Measurements from ENCODE around the gene MCM3AP.
"Not testable (repeated sequence)": the region's sequence is repeated elsewhere in the genome, so short reads cannot be mapped to it uniquely, and the experiment has no call there.

The MCM3AP gene

DNA sequence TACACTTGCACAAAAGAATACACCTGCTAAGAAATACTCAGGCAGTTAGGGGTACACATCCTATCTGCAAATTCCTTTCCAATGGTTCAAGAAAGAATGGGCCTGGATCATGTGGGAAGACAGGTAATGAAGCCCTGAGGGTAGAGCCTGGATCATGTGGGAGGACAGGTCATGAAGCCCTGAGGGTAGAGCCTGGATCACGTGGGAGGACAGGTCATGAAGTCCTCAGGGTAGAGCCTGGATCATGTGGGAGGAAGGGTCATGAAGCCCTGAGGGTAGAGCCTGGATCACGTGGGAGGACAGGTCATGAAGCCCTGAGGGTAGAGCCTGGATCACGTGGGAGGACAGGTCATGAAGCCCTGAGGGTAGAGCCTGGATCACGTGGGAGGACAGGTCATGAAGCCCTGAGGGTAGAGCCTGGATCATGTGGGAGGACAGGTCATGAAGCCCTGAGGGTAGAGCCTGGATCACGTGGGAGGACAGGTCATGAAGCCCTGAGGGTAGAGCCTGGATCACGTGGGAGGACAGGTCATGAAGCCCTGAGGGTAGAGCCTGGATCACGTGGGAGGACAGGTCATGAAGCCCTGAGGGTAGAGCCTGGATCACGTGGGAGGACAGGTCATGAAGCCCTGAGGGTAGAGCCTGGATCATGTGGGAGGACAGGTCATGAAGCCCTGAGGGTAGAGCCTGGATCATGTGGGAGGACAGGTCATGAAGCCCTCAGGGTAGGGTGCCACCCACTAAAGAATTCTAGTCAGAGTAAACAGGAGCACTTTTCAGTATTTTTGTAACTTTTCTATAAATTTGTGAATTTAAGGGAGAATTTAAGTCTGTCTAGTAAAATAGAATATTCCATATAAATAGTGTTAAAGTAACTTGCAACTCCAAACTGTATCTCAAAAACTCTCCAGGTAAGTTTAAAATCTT, 84.3 kb downstream of the MCM3AP start:
- DNase-seq: not testable (repeated sequence)

DNA sequence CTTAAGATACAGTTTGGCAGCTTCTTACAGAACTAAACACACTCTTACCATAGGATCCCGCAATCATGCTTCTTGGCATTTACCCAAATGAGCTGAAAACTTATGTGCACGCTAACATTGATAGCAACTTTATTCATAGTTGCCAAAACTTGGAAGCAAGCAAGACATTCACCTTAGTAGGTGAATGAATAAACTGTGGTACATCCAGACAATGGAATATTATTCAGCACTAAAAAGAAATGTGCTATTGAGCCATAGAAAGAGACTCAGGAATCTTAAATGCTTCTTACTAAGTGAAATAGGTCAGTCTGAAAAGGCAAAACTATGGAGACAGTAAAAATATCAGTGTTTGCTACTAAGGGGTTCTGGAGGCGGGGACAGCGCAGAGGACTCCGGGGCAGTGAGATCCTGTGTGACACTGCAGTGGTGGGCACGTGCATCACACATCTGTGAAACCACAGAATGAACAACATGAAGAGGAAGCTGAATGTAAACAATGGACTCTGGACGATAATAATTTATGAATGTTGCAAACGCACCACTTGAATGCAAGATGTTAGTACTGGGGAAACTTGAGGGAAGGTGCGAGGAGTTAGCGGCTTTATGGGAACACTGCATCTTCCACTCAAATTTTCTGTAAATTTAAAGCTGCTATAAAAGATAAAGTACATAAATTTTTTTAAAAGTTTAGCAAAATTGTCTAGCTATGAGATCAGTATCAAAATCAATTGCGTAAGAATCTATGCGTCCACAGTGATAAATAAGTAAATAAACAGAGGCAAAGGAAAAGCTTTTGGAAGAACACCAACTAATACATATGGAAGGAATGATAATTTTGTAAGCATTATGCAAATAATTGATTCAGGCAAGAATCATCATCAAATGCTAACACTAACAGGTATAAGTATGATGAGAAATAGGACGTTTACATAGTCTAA, 85.7 kb downstream of the MCM3AP start:
- no peak for DNase-seq

DNA sequence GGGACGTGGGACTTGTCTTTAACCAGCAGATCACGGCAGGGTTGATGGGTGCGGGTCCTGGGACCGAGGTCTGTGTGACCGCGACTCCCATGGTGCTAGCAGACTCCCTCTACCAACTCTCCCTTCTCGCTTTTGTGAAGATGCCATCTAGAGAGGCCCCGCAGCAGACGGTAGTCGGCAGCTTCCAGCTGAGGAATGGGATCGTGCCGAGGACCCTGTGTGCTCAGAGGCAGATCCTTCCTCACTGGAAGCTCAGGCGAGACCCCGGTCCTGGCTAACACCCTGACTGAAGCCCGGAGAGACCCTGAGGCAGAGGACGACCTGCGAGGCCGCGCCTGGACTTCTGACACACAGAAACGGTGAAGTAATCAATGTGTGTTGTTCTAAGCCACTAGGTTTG, 88.7 kb downstream of the MCM3AP start:
- DNase-seq: no peak

DNA sequence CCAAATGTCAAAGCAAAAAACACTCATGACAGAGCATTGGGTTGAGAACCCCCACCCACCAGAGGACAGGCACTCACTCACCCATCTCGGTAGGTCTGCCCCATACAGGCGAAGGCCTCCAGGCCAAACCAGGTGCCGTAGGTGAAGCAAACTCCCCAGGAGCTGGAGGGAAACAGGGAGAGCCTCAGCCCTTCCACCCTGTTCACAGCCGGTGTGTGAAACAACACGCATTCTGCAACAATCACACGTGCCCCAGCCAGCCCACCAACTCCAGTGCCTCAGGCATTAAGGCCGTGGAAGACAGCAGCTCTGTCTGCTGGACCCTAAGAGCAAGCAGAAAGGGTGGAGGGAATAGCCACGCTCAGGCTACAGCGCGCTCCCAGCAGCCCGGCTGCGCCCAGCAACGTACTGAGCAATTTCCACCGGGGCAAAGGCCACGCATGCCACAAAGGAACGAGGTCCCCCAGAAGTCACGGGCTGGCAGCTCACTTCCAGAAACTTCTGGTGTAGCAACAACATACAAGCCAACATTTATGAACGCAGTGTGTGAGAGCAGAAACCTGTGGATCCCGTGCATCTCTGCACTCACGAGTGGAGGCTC, 89.7 kb downstream of the MCM3AP start:
- no peak for DNase-seq

DNA sequence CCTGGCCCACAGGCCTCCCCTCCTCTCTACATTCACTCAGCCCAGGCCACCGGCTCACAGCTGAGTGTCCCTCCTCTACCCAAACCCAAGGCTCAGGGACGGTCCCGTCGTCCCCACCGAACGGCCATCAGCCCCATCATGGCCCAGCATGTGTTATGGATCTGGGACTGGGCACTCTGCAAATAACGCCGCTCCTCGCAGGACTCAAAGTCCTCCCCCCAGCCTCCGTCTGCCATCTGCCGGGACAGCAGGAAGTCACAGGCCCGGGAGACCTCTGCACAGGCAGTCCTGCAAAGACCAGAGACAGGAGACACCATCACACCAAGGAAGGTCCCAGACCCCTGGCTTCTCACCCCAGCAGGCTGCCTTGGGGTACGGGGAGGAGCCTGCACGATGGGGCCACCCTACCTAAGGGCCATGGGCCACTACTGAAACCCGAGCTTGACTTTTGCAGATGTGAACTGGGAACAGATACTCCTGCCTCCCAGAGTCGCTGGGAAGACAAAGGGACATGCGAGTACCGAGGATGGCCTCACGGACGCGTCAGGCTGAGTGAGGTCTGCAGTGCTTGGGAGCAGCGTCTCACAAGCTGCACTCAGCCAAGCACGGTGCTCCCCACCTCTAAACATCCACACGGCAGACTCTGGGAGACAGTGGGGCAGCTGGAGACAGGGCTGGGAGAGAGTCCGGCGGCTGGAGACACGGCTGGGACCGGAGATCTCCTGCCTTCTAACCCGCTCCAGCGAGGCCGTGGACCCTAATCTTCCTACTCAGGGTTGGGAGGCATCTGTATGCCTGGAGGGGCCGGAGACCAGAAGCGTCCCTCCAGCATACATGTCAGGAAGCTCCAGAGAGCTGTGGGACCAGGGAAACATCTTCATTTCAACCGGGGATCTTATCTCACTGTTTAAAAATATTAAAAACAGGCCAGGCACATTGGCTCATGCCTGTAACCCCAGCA, 90.8 kb downstream of the MCM3AP start:
- no peak for DNase-seq

DNA sequence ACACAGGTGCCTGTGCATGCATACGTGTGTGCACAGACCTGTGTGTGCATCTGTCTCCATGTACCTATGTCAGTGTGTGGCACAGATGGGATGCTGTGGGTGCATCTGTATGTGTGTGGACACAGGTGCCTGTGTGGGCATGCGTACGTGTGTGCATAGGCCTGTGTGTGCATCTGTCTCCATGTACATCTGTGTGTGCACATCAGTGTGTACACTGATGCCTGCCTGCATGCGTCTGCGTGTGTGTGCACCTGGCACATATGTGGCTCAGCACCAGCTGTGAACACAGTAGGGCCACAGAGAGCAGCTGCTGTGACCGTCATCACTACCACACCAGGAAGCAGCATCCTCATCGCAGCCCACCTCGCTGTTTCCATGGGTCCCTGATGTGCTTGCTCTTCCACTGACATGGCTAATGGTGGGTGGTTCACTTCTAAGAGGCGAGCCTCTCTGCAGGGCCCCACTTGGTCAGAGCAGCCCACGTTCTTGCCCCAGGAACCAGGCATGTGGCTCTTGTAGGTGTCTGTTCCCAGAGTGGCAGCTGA, 91.5 kb downstream of the MCM3AP start:
- DNase-seq: no peak

DNA sequence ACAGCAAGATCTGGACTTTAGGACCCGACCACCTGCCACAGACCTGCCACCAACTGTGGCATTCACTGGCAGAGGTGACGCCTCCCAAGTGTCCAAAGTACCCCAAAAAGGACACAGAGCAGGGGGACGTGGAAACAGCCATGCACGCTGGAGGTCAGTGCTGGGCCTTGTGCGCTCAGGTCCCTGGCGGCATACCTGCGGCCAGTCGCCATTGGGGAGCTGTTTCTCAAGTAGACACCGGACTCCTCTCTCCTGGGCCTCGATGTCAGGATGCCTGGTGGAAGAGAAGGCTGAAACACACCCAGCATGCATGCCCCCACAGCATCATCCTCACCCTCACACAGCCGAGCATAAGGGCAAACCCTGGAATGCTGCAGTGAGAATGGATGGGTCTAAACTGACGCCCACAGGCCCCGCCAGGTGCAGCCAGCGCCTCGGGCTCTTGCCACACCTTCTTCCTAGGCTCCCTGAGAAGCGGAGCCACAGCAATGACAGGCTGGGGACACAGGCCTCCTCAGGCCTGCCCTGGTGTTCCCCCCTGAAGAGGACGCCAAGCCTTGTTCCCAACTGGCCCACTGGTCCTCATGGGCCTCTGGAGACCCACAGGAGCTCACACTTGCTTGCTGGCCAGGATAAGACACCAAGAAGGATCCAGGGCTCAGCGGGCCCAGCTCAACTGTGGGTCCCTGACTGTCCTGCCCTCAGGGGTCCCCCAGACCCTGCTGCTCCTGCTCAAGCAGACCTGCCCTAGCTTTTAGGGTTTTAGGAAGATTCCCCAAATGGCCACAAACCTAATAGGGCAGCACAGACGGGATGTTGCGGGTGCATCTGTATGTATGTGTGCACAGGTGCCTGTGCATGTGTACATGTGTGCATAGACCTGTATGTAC, 93.5 kb downstream of the MCM3AP start:
- no peak for DNase-seq

DNA sequence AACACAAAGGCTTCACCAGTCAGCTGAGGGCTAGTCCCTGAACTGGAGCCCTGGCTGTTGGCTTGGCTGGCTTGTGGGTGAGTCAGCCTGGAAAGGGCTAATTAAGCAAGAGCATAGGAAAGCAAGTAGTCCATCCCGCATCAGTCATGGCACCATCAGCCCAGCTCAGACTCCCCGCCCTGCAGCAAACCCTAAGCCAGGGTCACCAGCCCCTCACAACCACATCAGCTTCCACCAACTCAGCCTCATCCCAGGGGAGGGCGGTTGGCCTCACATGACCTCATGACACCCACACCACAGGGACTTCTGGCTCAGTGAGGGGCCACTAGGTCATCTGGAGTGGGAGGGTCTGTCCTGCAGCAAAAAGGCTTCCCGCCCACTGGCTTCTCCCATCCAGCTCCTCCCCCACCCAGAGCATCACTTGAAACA, 94.1 kb downstream of the MCM3AP start:
- DNase-seq: no peak

DNA sequence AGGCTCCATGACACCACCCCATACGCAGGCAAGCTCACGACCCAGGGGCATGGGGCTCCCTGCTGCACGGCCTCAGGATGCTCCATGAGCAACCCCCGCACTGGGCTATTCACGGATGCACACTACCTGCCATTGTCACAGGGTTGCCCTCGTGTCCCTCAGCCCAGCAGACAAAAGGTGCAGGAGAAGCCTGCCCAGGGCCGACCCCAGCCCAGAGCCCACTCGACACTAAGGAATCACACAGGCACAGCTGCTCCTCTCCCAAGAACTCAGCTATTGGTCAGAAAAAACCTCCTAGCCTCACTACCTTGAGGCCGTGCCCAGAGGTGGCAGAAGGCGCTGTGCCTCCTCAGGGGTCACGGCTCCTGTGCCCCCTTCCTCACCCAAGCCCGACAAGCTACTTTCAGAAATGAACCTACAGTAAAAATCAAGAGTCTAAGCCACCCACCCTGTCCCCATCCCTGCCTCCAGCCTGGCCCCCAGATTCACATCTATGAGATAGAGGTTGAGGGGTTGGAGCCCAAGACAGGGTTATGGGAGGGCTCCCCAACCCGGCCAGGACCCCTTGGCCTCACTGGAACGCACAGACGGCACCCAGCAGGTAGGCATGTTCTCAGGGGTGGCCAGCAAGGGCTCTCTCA, 94.8 kb downstream of the MCM3AP start:
- DNase-seq: no peak

DNA sequence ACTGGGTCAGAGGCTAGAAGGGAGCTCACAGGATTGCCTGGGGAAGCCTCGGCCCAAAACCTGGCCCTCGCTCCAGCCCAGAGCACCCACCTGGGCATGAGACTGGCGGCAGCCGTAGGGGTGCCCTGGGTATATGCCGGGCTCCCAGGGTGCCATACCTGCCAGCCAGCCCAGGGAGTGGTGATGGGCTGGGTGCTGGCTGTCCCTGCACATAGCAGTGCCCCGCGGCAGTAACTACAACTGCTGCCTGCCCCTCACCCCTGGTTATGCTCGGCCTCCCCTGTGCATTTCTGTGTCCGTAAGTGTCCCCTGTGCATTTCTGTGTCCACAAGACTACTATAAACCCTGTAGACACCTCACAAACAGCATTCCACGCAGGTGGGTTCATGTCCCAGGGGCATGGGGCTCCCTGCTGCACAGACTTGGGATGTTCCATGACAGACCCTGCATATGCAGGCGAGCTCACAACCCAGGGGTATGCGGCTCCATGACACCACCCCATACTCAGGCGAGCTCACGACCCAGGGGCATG, 95.4 kb downstream of the MCM3AP start:
- DNase-seq: no peak

DNA sequence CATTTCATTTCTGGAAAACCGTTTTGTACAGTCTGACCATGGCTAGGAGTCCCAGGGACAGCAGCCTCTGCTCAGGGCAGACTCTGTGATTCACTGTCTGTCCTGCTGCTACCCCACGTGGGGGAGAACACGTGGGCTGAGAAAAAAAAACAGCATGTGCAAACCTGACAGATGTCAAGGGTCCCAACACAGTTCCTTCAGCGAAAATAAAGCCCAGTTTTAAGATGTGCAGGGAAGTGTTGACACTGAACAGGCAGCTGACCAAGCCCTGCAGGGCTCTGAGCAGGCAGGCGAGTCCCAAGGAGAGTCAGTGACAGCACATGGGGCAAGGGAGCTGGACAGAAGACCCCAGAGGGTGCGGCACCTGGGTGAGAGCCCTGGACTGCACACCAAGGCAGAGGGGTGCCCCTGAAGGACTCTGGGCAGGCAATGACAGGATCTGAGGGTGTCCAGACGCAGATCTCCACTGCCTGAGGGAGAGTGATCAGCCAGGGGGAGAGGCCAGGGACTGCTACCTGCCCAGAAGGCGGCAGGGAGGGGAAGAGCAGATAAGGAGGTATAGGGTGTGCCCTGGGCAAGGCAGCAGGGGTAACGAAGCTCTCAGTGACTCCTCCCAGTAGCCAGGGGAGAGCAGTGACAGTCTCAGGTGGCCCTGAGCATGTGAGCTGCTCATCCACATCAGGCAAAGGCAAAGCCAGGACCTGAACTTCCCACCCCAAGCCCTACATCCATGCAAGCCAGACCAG, 96.0 kb downstream of the MCM3AP start:
- DNase-seq: no peak

DNA sequence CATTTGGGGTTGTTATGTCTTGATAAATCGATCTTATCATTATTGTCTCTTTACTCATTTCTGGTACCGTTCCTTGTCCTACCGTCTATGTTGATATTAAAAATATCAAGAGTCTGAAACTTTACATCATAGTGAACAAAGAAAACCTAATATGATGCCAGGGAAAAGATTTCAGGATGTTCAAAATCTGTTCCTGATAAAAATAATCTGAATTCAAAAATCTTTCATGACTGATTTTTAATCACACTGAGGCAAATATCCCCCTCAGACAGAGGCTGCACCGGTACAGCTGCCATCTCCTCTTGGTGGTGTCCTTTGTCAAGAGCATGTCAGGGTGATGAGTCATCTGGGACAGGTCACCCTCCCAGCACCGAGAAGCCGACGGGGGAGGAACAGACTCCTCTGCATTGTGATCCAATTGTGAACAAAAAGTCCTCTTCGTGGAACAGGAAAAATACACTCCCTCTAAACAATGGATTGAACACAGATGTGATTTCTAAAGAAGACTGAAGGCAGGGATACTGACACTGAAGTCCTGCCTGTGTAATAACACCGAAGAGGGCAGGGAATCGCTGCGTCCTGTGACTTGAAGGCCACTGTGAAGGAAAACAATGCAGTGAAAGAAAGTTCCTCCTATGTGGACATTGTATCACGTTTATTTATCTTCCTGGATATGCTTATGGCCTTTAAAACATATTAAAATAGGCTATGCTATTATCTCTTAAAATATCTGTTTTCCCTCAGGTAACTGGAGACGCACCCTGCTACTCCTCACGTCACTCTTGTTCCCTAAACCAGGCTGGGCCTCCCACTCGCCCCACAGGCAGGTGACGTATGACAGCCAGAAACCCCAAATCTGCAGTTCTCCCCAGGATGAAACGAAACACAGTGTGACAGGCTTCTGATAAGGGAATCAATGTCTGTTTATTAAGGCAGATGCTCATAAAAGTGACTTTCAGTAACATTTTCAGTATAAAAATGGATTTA, 96.9 kb downstream of the MCM3AP start:
- DNase-seq: peak; percentile 5

DNA sequence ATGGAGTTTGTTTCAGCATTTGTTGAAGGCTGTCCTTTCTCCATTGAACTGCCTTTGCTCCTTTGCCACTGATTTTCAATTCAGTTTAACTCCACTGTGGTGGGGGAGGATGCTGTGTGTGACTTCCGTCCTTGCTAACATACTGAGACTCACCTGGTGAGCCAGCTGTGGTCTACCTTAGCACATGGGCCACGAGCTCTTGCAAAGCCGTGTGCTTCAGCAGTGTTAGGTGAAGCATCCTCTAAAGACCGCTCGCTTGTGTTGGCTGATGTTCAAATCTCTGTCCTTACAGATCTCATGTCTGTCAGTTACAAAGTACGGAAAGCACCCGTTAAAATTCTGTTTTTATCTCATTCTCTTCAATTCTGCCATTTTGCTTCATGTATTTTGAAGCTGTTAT, 97.6 kb downstream of the MCM3AP start:
- DNase-seq: no peak

DNA sequence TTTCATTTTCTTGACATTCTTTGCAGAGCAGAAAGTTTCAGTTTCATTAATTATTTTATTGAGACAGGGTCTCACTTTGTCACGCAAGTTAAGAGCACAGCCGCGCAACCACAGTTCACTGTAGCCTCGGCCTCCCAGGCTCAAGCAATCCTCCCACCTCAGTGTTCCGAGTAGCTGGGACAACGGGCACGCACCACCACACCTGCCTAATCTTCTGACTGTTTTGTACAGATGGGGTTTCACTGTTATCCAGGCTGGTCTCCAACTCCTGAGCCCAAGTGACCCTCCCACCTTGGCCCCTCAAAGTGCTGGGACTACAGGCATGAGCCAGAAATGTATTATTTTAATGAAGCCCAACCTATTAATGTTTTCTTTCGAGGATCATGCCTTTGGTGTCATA, 98.2 kb downstream of the MCM3AP start:
- no peak for DNase-seq

DNA sequence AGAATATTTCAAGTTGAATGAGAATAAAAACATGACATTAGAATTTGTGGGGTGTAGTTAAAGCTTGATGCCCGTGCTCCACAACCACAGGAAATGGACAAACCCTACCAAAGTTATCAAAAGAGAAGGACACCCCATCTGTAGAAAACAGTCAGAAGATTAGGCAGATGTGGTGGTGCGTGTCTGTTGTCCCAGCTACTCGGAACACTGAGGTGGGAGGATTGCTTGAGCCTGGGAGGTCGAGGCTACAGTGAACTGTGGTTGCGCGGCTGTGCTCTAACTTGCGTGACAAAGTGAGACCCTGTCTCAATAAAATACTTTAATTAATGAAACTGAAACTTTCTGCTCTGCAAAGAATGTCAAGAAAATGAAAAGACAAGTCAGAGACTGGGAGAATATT, 99.7 kb downstream of the MCM3AP start:
- DNase-seq: no peak

All from NCI-H2029 treated with DMSO at 0.1 percent for 48 hours (cell line).